Muscle of arm (tissue), 12 donors: ENCODE measurements around the gene HSD3B7. TPM values are rescaled to one million over a fixed set of nuclear protein-coding genes. Genes with fewer than 3 reads are reported as not detected.
A peak's percentile ranks its signal among the peaks of the same experiment; 100 is the strongest.

Experiments used
- DNase-seq: peaks from one replicate; pipeline ENCODE4 v3.0.0-alpha.2; 2013
- polyA plus RNA-seq, 12 donors: library from polyadenylated mRNA; unstranded; fragments of 120-200 nt; gene quantifications; one replicate each; pipeline ENCODE4 v1.2.1, GENCODE V29; 2013; ENCODE audit not compliant: insufficient read length in 12 of 12

HSD3B7 gene
- polyA plus RNA-seq, 12 donors, result 6.9 to 16.3 (median 9.0) TPM; not detected in 1

DNA sequence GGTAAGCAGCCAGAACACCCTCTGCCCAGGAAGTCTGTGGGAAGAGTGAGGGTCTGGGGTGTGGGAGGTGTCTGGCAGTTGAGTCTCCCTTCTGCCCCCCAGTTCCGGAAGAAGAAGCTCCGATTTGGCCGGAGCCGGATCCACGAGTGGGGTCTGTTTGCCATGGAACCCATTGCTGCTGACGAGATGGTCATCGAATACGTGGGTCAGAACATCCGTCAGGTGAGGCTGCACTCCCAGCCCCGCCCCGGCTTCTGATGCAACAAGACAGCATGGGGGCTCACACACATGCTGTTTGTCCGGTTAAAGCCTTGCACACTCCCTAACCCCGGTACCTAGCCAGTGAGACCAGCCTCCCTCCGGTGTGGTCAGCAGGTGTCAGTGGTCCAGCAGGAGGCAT is 4.0 kb upstream of the HSD3B7 start:
- no peak for DNase-seq

GRCh38 chr16:30982548-30983288 is 2.3 kb upstream of the HSD3B7 start:
- DNase-seq, result no peak

DNA sequence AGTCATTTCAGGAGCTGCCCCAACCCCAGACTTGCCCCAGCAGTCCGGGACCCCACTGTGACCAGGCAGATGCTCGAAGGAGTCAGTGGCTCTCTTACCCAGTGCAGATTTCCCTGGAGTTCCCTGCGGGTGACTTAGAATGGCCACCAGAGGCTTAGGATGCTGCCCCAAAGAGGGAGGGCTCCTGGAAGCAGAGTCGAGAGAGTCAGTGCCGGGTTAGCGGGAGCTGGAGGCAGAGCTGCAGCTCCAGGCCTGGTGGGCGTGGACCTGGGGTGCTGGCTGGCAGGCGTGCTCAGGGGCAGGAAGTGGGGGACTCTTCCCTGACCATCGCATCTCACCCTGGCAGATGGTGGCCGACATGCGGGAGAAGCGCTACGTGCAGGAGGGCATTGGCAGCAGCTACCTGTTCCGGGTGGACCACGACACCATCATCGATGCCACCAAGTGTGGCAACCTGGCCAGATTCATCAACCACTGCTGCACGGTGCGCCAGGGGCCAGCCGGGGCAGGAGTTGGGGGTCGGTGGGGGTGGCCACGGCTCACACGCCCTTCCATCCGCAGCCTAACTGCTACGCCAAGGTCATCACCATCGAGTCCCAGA is 1.6 kb upstream of the HSD3B7 start:
- DNase-seq, result no peak

- DNase-seq, result no peak
Measured at GRCh38 chr16:30983898-30984610, 953 bp upstream of the HSD3B7 start.

GRCh38 chr16:30985401-30986128 is 558 bp downstream of the HSD3B7 start:
- no peak for DNase-seq

GRCh38 chr16:30986129-30986991 is 1.4 kb downstream of the HSD3B7 start:
- DNase-seq, result no peak

- no peak for DNase-seq
Measured at GRCh38 chr16:30987581-30988190, 2.7 kb downstream of the HSD3B7 start.

DNA sequence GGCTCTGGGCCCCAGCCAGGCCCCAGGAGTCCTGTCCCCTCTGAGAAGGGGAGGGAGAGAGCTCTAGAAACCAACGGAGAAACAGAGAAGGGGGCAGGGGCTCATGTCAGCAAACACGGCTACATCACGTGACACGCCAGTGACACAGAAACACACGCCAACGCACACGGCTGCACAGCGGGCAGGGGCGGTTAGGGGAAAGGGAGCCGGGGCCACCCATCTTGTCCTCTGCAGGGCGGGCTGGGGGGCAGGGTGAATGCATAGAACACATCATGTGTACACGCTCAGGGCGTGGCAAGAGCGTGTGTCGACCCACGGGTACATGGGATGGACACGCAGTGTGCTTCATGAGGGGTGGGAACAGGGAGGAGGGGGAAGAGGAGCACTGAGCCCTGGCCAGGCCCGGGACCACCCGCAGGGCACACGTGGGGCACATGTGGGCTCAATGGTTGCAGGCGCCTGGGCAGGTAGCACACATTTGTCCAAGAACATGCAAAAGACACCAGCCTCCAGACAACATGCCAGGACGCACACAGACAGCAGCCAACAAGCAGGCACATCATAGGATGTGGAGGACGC is 4.6 kb downstream of the HSD3B7 start:
- no peak for DNase-seq

DNA sequence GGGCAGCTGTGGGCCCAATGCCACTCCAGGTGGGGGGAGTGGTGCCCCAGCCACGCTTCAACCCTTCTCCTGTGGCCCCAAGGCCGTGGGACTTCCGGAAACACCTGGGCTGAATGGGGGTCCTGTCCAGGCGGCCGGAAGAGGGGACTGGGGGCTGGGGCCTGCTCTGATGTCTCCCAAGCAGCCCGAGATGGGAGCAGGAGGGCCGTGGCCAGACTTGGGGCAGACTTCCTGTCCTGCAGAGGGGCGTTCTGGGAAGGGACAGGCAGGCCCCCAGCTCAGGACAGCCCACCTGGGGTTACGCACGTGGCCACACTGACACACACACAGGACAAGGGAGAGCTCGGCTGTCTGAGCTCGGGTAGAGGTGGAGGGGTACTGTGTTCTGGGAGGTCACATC is 5.1 kb downstream of the HSD3B7 start:
- DNase-seq, result no peak

GRCh38 chr16:30991052-30991451 is 6.0 kb downstream of the HSD3B7 start:
- DNase-seq, result no peak

- DNase-seq, result no peak
Measured at GRCh38 chr16:30992276-30992780, 7.3 kb downstream of the HSD3B7 start.

DNA sequence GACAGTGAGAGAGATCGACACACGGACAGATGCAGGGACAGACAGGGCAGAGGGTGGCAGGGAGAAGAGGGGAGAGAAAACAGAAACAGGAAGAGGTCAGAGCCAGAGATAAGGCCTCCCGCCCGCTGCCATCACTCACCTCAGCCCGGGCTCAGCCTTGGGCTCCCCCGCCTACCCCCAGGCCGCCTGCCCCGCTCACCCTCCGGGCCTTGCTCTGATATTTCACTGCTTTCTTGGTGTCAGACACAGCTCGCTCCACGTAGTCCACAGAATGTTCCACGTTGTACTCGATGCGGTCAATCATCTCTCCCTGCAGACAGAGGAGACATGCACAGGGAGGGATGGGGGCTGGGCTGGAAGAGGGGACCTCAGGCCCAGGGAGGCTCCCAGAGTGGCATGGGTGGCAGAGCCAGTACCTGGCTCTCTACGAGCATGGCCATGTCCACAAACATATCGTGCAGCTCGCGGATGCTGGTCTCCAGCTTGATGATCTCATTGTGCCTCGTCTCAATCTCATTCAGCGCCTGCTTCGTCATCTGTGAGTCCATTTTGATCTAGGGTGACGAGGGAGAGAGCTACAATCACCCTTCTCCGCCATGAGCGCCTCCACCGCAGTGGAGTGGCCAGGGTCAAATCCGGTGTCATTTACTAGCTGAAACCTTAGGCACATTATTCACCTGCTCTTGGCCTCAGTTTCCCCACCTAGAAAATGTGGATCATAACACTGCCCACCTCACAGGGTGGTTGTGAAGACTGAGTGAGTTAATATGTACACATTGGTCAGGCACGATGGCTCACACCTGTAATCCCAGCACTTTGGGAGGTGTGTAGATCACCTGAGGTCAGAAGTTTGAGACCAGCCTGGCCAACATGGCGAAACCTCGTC is 8.2 kb downstream of the HSD3B7 start:
- DNase-seq, result no peak

GRCh38 chr16:30995927-30996323 is 10.9 kb downstream of the HSD3B7 start:
- DNase-seq, result no peak

- peak; percentile 52 for DNase-seq
Measured at GRCh38 chr16:30996324-30996984, 11.4 kb downstream of the HSD3B7 start.

DNA sequence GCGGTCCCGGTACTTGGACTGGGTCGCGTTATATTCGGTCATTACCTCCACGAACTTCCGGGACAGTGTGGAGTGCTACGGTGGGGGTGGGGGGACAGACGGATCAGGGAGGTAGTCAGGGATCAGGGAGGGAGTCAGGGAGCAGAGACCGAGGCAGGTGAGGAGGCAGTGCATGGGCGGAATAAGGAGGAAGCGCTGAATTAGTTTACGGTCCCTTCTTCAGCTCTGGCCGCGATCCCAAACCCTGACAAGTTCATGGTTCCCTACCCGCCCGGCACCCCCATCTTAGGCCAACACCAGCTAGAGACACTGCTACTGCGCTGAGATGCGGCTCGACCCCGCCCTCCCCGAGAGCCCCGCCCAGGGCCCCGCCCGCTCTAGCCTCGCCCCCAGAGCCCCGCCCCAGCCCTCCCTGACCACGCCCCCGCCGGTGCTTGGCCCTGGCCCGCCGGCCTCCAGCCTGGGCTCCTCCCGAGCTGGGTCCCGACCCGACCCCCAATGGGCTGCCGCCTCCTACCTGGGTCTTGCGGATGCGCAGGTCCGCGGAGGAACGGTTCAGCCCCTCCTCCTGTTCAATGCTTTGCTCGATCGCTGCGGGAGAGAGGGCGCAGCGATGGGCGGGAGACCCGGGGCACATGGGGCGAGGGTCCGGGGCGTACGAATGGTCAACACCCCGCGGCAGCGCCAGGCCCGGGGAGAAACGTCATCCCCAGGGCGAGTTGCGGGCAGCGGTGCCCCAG is 12.1 kb downstream of the HSD3B7 start:
- no peak for DNase-seq

DNA sequence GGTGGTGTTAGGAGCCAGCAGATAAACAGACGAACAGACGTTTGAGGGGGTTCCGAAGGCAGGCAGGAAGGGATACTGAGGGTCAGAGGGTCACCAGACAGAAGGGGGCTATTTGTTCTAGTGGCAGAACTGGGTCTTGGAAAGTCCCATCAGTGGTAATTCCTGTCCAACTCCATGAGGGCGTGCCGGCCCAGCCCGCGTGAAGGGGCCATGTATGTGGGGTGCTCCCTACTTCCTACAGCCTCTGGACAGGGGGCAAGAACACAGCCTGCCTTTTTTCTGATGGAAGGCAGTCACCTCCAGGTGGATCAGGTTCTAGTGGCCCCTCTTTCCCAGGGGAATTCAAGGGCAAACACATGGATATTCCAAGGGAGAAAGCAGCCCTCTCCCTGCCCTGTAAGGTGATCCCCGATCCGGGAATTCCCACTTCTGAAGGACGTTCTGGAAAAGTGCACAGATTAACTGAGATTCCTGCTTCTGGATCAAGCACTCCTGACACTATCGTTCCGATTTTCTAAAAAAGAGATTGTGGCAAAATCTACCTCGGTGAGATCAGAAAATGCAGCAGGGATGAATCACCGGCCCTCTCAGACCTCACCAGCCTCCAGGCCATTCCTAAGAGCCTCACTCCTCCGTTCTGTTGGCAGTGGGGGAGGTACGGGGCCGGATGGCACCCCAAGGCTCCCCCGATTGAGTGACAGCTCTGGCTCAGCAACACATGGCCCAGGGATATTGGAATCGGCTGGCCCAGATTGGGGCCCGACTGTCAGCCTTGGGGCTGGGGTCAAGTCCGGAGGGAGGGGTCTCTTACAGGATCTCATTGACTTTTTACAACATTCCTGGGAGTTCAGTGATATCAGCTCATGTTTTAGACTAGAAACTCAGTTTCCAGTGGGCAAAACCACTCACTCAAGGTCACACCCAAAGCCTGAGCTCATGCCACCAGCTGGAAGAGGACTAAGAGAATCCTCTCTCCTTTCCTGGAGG is 13.0 kb downstream of the HSD3B7 start:
- no peak for DNase-seq
